Liver (tissue), 3 donors: ENCODE data around the gene DNAI4.

Experiments used
- CTCF ChIP-seq: fragments of 150-350 bp; IDR thresholded peaks from 2 replicates; pipeline ENCODE4 v1.5.1; 2017; ENCODE audit warnings: improper control_type of control experiment, low read depth, low read length; ENCODE audit not compliant: missing input control
- HNF4A ChIP-seq, 2 donors: conservative IDR thresholded peaks; 2 replicates each; pipeline ENCODE4 v1.6.1; 2016; ENCODE audit warnings: antibody characterized with exemption in 2 of 2, mild to moderate bottlenecking in 2 of 2
- RAD21 ChIP-seq, 2 donors: IDR thresholded peaks; 2 replicates each; pipeline ENCODE4 v1.6.1; 2016; ENCODE audit warnings: antibody characterized with exemption in 2 of 2, mild to moderate bottlenecking in 2 of 2
- RXRA ChIP-seq, 2 donors: IDR thresholded peaks; 2 replicates each; pipeline ENCODE4 v1.6.1; 2017 to 2018; ENCODE audit warnings: antibody characterized with exemption in 2 of 2, mild to moderate bottlenecking in 1 of 2
- donor health status: healthy.
- donor health status: healthy.

DNA sequence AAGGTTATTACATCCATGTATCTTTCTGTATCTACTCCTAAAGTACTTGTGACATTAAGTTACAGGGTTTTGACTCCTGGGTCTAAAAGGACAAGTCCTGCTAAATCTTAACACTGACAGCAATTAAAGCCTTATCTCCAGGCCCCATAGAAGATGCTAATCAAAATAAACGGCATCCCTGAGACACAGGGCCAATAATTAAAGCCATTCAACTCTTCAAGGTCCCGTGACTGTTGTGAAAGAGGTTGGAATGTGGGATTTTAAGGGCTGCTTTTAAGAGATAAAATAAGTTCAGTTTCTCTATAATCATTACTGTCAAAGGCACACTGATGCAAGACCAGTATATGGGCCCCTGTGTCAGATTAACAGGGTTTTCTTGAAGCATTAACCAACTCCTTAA is 8.3 kb downstream of the DNAI4 start:
- no peak for TF ChIP-seq CTCF
- no peak for TF ChIP-seq RAD21 (IDR thresholded peaks at IDR 0.05)
- TF ChIP-seq RXRA (IDR thresholded peaks at IDR 0.05): no peak
- no peak for TF ChIP-seq HNF4A (conservative IDR thresholded peaks at IDR 0.05)
